Measurements from ENCODE around the gene UCP1. TPM values are rescaled to one million over a fixed set of nuclear protein-coding genes. Genes with fewer than 3 reads are reported as not detected.

Gene UCP1
- total RNA-seq (ENCODE audit: insufficient read depth, low replicate concordance): 1.2 TPM

GRCh38 chr4:140568507-140569306 is at the start of gene UCP1:
Gene UCP1 (minus strand): TSS chr4:140568961. CDS start chr4:140568729, 232 bp downstream.
- peak; percentile 17 for DNase-seq (ENCODE audit: low spot score)

GRCh38 chr4:140617499-140618248 is 48.9 kb upstream of the UCP1 start:
- DNase-seq (ENCODE audit: low spot score): peak; percentile 15

- no peak for DNase-seq (ENCODE audit: low spot score)
These were observed 46.7 kb upstream of the UCP1 start for GRCh38 chr4:140615451-140615850.

GRCh38 chr4:140612357-140612756 is 43.6 kb upstream of the UCP1 start:
- DNase-seq (ENCODE audit: low spot score): no peak

GRCh38 chr4:140611854-140612253 is 43.1 kb upstream of the UCP1 start:
- DNase-seq (ENCODE audit: low spot score): no peak

- DNase-seq (ENCODE audit: low spot score): peak; percentile 68
These were observed 41.0 kb upstream of the UCP1 start for GRCh38 chr4:140609548-140610425.

- DNase-seq (ENCODE audit: low spot score): no peak
These were observed 39.1 kb upstream of the UCP1 start for GRCh38 chr4:140607852-140608251.

- no peak for DNase-seq (ENCODE audit: low spot score)
These were observed 35.8 kb upstream of the UCP1 start for GRCh38 chr4:140604544-140604943.

- DNase-seq (ENCODE audit: low spot score): no peak
These were observed 34.5 kb upstream of the UCP1 start for GRCh38 chr4:140603286-140603685.

GRCh38 chr4:140602714-140603113 is 34.0 kb upstream of the UCP1 start:
- no peak for DNase-seq (ENCODE audit: low spot score)

- no peak for DNase-seq (ENCODE audit: low spot score)
These were observed 31.6 kb upstream of the UCP1 start for GRCh38 chr4:140600408-140600807.

- no peak for DNase-seq (ENCODE audit: low spot score)
These were observed 26.3 kb upstream of the UCP1 start for GRCh38 chr4:140595065-140595464.

GRCh38 chr4:140584439-140584838 is 15.7 kb upstream of the UCP1 start:
- no peak for DNase-seq (ENCODE audit: low spot score)

GRCh38 chr4:140581078-140581477 is 12.3 kb upstream of the UCP1 start:
- no peak for DNase-seq (ENCODE audit: low spot score)

GRCh38 chr4:140579278-140579677 is 10.5 kb upstream of the UCP1 start:
- no peak for DNase-seq (ENCODE audit: low spot score)

GRCh38 chr4:140575489-140575888 is 6.7 kb upstream of the UCP1 start:
- no peak for DNase-seq (ENCODE audit: low spot score)

- DNase-seq (ENCODE audit: low spot score): no peak
These were observed 2.9 kb upstream of the UCP1 start for GRCh38 chr4:140571620-140572019.

- DNase-seq (ENCODE audit: low spot score): no peak
These were observed 512 bp upstream of the UCP1 start for GRCh38 chr4:140569307-140569638.

GRCh38 chr4:140559696-140560095 is 9.1 kb downstream of the UCP1 start:
- DNase-seq (ENCODE audit: low spot score): no peak

GRCh38 chr4:140557831-140558435 is 10.8 kb downstream of the UCP1 start:
- no peak for DNase-seq (ENCODE audit: low spot score)

GRCh38 chr4:140556372-140557085 is 12.2 kb downstream of the UCP1 start:
- DNase-seq (ENCODE audit: low spot score): no peak
